Measurements from ENCODE around the gene CS. TPM values are rescaled to one million over a fixed set of nuclear protein-coding genes. Genes with fewer than 3 reads are reported as not detected.

The CS gene
- polyA plus RNA-seq, 3 donors: 55.7 to 156 (median 86.1) TPM

GRCh38 chr12:56330936-56331490 lies 30.9 kb upstream of the CS start:
- H3K4me2 ChIP-seq (replicated peaks; ENCODE audit: extremely low read depth, low read length, poor library complexity, severe bottlenecking): no peak overlapping the region
- whole genome bisulfite sequencing (ENCODE audit: insufficient coverage): 50% methylated on average over 1 of the region's 7 CpGs
- intact Hi-C loops (cut with micrococcal nuclease): loop anchor here in 1 of 2 donors (10.0 kb wide), 1 partner anchor 134 kb away; the partner anchor contains the start of gene SPRYD4

GRCh38 chr12:56326533-56326932 lies 26.4 kb upstream of the CS start:
- no peak overlapping the region for H3K4me2 ChIP-seq (replicated peaks; ENCODE audit: extremely low read depth, low read length, poor library complexity, severe bottlenecking)
- peaks cover 57 to 71% of the 10 kb centered on the region in 2 donors for H3K36me3 ChIP-seq (replicated peaks in 1 of 2; ENCODE audit: control insufficient read depth in 1 of 2, insufficient read depth in 2 of 2, low read length in 2 of 2)
- H3K4me1 Mint-ChIP-seq: peaks cover 7% of the 10 kb centered on the region
- no peak overlapping the region for H3K4me3 ChIP-seq (replicated peaks in 1 of 3; ENCODE audit: low read depth in 2 of 3, low read length in 3 of 3)
- WGBS (ENCODE audit: insufficient coverage): 97% methylated on average over 6 of the region's 6 CpGs
- no peaks in the 10 kb centered on the region for H3K79me2 ChIP-seq (ENCODE audit: insufficient read depth, low read length)
- peak overlapping the region in 2 of 7 donors; percentile 43 to 52 for H3K27ac Mint-ChIP-seq
- H3K4me3 Mint-ChIP-seq: no peak overlapping the region
- intact Hi-C loops (cut with micrococcal nuclease): no loop called here
- peaks cover 62 to 68% of the 10 kb centered on the region in 2 donors for H3K36me3 Mint-ChIP-seq
- no peak for DNase-seq
- H3K27me3 Mint-ChIP-seq (ENCODE audit: low read depth in 3 of 3): no peaks in the 10 kb centered on the region
- no peak overlapping the region for H3K27ac ChIP-seq (ENCODE audit: low read depth in 1 of 2, low read length in 2 of 2)
- peaks cover 0 to 8% of the 10 kb centered on the region in 2 donors for H3K4me1 ChIP-seq (ENCODE audit: control insufficient read depth in 1 of 2, insufficient read depth in 2 of 2, low read length in 2 of 2)
- no peaks in the 10 kb centered on the region for H3K27me3 ChIP-seq (ENCODE audit: control insufficient read depth in 2 of 2, insufficient read depth in 2 of 2, low read length in 2 of 2)
- no peaks in the 10 kb centered on the region for H3K9me3 ChIP-seq (replicated peaks in 1 of 2; ENCODE audit: control insufficient read depth in 1 of 2, insufficient read depth in 1 of 2, low read length in 2 of 2)
- TF ChIP-seq, protein P1, sequence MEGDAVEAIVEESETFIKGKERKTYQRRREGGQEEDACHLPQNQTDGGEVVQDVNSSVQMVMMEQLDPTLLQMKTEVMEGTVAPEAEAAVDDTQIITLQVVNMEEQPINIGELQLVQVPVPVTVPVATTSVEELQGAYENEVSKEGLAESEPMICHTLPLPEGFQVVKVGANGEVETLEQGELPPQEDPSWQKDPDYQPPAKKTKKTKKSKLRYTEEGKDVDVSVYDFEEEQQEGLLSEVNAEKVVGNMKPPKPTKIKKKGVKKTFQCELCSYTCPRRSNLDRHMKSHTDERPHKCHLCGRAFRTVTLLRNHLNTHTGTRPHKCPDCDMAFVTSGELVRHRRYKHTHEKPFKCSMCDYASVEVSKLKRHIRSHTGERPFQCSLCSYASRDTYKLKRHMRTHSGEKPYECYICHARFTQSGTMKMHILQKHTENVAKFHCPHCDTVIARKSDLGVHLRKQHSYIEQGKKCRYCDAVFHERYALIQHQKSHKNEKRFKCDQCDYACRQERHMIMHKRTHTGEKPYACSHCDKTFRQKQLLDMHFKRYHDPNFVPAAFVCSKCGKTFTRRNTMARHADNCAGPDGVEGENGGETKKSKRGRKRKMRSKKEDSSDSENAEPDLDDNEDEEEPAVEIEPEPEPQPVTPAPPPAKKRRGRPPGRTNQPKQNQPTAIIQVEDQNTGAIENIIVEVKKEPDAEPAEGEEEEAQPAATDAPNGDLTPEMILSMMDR (IDR thresholded peaks at IDR 0.05): no peak
- no peak overlapping the region for H3K9ac ChIP-seq (ENCODE audit: insufficient read depth, low read length, poor library complexity, severe bottlenecking)
- H3K9me3 Mint-ChIP-seq: no peaks in the 10 kb centered on the region
- no peak overlapping the region for H2AFZ ChIP-seq (ENCODE audit: insufficient read depth, low read depth, low read length, poor library complexity, severe bottlenecking)
- H4K20me1 ChIP-seq (ENCODE audit: insufficient read depth, low read length): no peaks in the 10 kb centered on the region

More at GRCh38 chr12:56330936-56331490, 30.9 kb upstream of the CS start:
- no peak overlapping the region for H3K9ac ChIP-seq (ENCODE audit: insufficient read depth, low read length, poor library complexity, severe bottlenecking)
- no peak for DNase-seq
- H3K4me1 Mint-ChIP-seq: peaks cover 25% of the 10 kb centered on the region
- H3K79me2 ChIP-seq (ENCODE audit: insufficient read depth, low read length): peaks cover 17% of the 10 kb centered on the region
- H3K4me3 Mint-ChIP-seq: no peak overlapping the region
- peaks cover 0 to 3% (median 0%) of the 10 kb centered on the region in 3 donors for H3K27me3 Mint-ChIP-seq (ENCODE audit: low read depth in 3 of 3)
- H3K9me3 ChIP-seq (replicated peaks in 1 of 2; ENCODE audit: control insufficient read depth in 1 of 2, insufficient read depth in 1 of 2, low read length in 2 of 2): no peaks in the 10 kb centered on the region
- peaks cover 28 to 33% of the 10 kb centered on the region in 2 donors for H3K36me3 Mint-ChIP-seq
- H3K27me3 ChIP-seq (ENCODE audit: control insufficient read depth in 2 of 2, insufficient read depth in 2 of 2, low read length in 2 of 2): no peaks in the 10 kb centered on the region
- H3K4me3 ChIP-seq (replicated peaks in 1 of 3; ENCODE audit: low read depth in 2 of 3, low read length in 3 of 3): no peak overlapping the region
- TF ChIP-seq, protein P1 (IDR thresholded peaks at IDR 0.05): no peak
- no peak overlapping the region for H3K27ac ChIP-seq (ENCODE audit: low read depth in 1 of 2, low read length in 2 of 2)
- H3K9me3 Mint-ChIP-seq: peaks cover 0 to 3% (median 0%) of the 10 kb centered on the region in 7 donors
- no peaks in the 10 kb centered on the region for H4K20me1 ChIP-seq (ENCODE audit: insufficient read depth, low read length)
- H3K27ac Mint-ChIP-seq: peak overlapping the region in 1 of 7 donors; percentile 35
- H2AFZ ChIP-seq (ENCODE audit: insufficient read depth, low read depth, low read length, poor library complexity, severe bottlenecking): no peak overlapping the region
- H3K36me3 ChIP-seq (replicated peaks in 1 of 2; ENCODE audit: control insufficient read depth in 1 of 2, insufficient read depth in 2 of 2, low read length in 2 of 2): peaks cover 24 to 29% of the 10 kb centered on the region in 2 donors
- peaks cover 25 to 27% of the 10 kb centered on the region in 2 donors for H3K4me1 ChIP-seq (ENCODE audit: control insufficient read depth in 1 of 2, insufficient read depth in 2 of 2, low read length in 2 of 2)

All from CD14-positive monocyte (primary cell).